ENCODE results near the gene IPMK. TPM values are rescaled to one million over a fixed set of nuclear protein-coding genes. Genes with fewer than 3 reads are reported as not detected.

IPMK gene
- total and polyA plus RNA-seq, 2 of the 8 experiments (the other 6 are each of a cell fraction or from before 2014, with no cell fraction given), result 1.3 to 7.8 TPM

GRCh38 chr10:58266826-58267712, 625 bp downstream of the IPMK start:
- Histone ChIP-seq H3K56ac (replicated peaks; ENCODE audit: insufficient read length, low read depth, low read length) (no peak overlapping the region), H2BK5ac (ENCODE audit: low read depth, low read length) (no peak overlapping the region; the same call in 1 of the 2 replicates), H2BK15ac (ENCODE audit: low read length) (no peak overlapping the region), H3K27ac (ENCODE audit: low read depth, low read length) (no peak overlapping the region), H3K79me1 (ENCODE audit: low read depth, low read length) (no peaks in the 10 kb centered on the region; the same call in 1 of the 2 replicates), H3K4me2 (ENCODE audit: insufficient read depth in 1 of 2, low read depth in 2 of 2, low read length in 2 of 2) (peak overlapping the region; percentile 83 to 96), H4K91ac (replicated peaks; ENCODE audit: insufficient read length, low read length) (no peak overlapping the region), H3K4ac (replicated peaks; ENCODE audit: insufficient read length, low read depth, low read length) (no peak overlapping the region), H3K14ac (ENCODE audit: insufficient read length) (no peak overlapping the region), H2AK5ac (ENCODE audit: low read depth, low read length) (no peak overlapping the region), H4K5ac (ENCODE audit: insufficient read length, low read depth, low read length) (no peak overlapping the region), H4K8ac (ENCODE audit: extremely low read depth, insufficient read depth, low read length) (peak overlapping the region; percentile 79; the same call in 1 of the 2 replicates), H3K23me2 (ENCODE audit: low read depth, low read length) (peaks cover 19% of the 10 kb centered on the region), H3K23ac (ENCODE audit: insufficient read length) (no peak overlapping the region), H3K9ac (replicated peaks in 1 of 4; ENCODE audit: extremely low read depth in 1 of 4, low read depth in 3 of 4, low read length in 3 of 4) (peak overlapping the region in 3 of 4 experiments; percentile 20 to 45 (median 36); a peak in 4 of 7 replicates), H3K18ac (ENCODE audit: extremely low read depth, low read length) (peak overlapping the region; percentile 71), H2BK20ac (ENCODE audit: low read length) (no peak overlapping the region), H3K27me3 (replicated peaks in 1 of 4; ENCODE audit: control insufficient read depth in 3 of 4, extremely low read depth in 1 of 4, insufficient read depth in 3 of 4, low read length in 3 of 4) (0 out of 7 replicates have a peak, but pooled peaks cover 0 to 5% (median 1%) of the 10 kb centered on the region in 4 experiments), H4K20me1 (replicated peaks in 1 of 2; ENCODE audit: control insufficient read depth in 1 of 2, insufficient read depth in 2 of 2, low read length in 2 of 2) (no peaks in the 10 kb centered on the region), H3K36me3 (ENCODE audit: control insufficient read depth in 2 of 4, insufficient read depth in 4 of 4, low read length in 3 of 4) (no peaks in the 10 kb centered on the region), H3K4me3 (ENCODE audit: extremely low read depth in 1 of 4, insufficient read depth in 2 of 4, low read depth in 3 of 4, low read length in 4 of 4) (peak overlapping the region; percentile 69 to 94 (median 80)), H3K9me3 (ENCODE audit: insufficient read depth in 2 of 2, low read depth in 1 of 2, low read length in 1 of 2) (no peaks in the 10 kb centered on the region), H2BK12ac (ENCODE audit: low read depth, low read length) (no peak overlapping the region; the same call in 1 of the 2 replicates), H3K4me1 (replicated peaks in 1 of 4; ENCODE audit: control insufficient read depth in 3 of 4, insufficient read depth in 4 of 4, low read length in 3 of 4) (peaks cover 0 to 10% (median 1%) of the 10 kb centered on the region in 4 experiments; a peak in 3 of 7 replicates), H2BK120ac (replicated peaks; ENCODE audit: low read depth, low read length) (no peak overlapping the region), H3K79me2 (ENCODE audit: control insufficient read depth in 1 of 2, insufficient read depth in 2 of 2, low read length in 2 of 2) (peaks cover 0 to 63% of the 10 kb centered on the region in 2 experiments; a peak in 3 of 4 replicates), H2AFZ (ENCODE audit: low read length) (no peak overlapping the region)
- peak in 1 of 2 experiments; percentile 66 for DNase-seq (ENCODE audit: low read depth in 1 of 2, low spot score in 2 of 2)
- FAIRE-seq, result no peak
- ChIA-PET CTCF (ENCODE audit: partially characterized antibody) (no interaction called here), POLR2A (ENCODE audit: partially characterized antibody) (interaction anchor here (1.3 kb wide), 1 partner anchor 119 kb away, joined by 3 read pairs; no protein-coding TSS in a partner anchor)
- 3% methylated on average over 40 of the region's 53 CpGs; no CpG with 5 or more reads in 1 of the 2 experiments for WGBS, 2 experiments (ENCODE audit: extremely low coverage in 1 of 2, insufficient coverage in 1 of 2, insufficient read length in 1 of 2, insufficient replicate concordance in 2 of 2, low coverage in 1 of 2, low lambda C conversion rate in 2 of 2, missing lambda C conversion rate in 1 of 2)
- TF ChIP-seq POU5F1 (IDR thresholded peaks at IDR 0.05; ENCODE audit: low read depth, low read length) (no peak), POLR2AphosphoS5 (IDR thresholded peaks at IDR 0.05; ENCODE audit: low read depth, low read length) (no peak), SP4 (IDR thresholded peaks at IDR 0.05; ENCODE audit: low read length) (no peak), SP2 (IDR thresholded peaks at IDR 0.05; ENCODE audit: low read length) (no peak), ASH2L (IDR thresholded peaks at IDR 0.05; ENCODE audit: low read length) (peak; percentile 90), RAD21 (IDR thresholded peaks at IDR 0.05 in 1 of 2, conservative IDR thresholded peaks at IDR 0.05 in 1 of 2; ENCODE audit: low read depth in 2 of 2, low read length in 2 of 2) (no peak), SIN3A (conservative IDR thresholded peaks at IDR 0.05 in 1 of 2, IDR thresholded peaks at IDR 0.05 in 1 of 2; ENCODE audit: low read depth in 1 of 2, low read length in 2 of 2) (peak in 1 of 2 experiments; percentile 58; a peak in 1 of 4 replicates), GTF2F1 (IDR thresholded peaks at IDR 0.05; ENCODE audit: borderline replicate concordance, low read depth, low read length) (no peak), BCL11A (IDR thresholded peaks at IDR 0.05; ENCODE audit: low read depth in 2 of 2, low read length in 2 of 2) (no peak), SRF (IDR thresholded peaks at IDR 0.05; ENCODE audit: low read depth, low read length) (no peak), TAF7 (optimal IDR thresholded peaks at IDR 0.05; ENCODE audit: borderline replicate concordance, low read depth, low read length) (no peak), CHD2 (IDR thresholded peaks at IDR 0.05; ENCODE audit: low read length) (no peak)

All from H1 (cell line).